GM12872 (cell line): ENCODE results near the gene GRM8.

Experiments
- TF ChIP-seq, protein P1 (sequence below): IDR thresholded peaks from 3 replicates; pipeline ENCODE4 v1.5.1; 2011; ENCODE audit warnings: low read depth, mild to moderate bottlenecking, low read length, moderate library complexity; ENCODE audit not compliant: insufficient read depth

Gene GRM8

DNA sequence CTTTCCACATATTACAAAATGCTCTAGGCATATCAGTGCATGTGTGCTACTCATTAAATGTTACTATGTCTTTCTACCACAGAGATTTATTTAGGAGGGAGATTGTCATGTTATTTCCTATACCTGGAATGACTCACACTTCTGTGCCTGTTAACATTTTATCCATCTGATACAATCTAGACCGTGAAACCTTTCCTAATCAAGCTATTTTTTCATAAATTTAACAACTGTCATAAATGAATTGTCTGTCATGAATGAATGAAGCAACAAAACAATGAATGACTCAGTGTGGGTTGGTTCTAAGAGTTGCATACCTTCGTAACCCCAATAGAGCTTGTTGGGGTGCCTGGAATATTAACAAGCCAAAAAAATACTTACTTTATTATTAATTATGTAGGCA, 554.3 kb downstream of the GRM8 start:
- TF ChIP-seq, protein P1, sequence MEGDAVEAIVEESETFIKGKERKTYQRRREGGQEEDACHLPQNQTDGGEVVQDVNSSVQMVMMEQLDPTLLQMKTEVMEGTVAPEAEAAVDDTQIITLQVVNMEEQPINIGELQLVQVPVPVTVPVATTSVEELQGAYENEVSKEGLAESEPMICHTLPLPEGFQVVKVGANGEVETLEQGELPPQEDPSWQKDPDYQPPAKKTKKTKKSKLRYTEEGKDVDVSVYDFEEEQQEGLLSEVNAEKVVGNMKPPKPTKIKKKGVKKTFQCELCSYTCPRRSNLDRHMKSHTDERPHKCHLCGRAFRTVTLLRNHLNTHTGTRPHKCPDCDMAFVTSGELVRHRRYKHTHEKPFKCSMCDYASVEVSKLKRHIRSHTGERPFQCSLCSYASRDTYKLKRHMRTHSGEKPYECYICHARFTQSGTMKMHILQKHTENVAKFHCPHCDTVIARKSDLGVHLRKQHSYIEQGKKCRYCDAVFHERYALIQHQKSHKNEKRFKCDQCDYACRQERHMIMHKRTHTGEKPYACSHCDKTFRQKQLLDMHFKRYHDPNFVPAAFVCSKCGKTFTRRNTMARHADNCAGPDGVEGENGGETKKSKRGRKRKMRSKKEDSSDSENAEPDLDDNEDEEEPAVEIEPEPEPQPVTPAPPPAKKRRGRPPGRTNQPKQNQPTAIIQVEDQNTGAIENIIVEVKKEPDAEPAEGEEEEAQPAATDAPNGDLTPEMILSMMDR: no peak

DNA sequence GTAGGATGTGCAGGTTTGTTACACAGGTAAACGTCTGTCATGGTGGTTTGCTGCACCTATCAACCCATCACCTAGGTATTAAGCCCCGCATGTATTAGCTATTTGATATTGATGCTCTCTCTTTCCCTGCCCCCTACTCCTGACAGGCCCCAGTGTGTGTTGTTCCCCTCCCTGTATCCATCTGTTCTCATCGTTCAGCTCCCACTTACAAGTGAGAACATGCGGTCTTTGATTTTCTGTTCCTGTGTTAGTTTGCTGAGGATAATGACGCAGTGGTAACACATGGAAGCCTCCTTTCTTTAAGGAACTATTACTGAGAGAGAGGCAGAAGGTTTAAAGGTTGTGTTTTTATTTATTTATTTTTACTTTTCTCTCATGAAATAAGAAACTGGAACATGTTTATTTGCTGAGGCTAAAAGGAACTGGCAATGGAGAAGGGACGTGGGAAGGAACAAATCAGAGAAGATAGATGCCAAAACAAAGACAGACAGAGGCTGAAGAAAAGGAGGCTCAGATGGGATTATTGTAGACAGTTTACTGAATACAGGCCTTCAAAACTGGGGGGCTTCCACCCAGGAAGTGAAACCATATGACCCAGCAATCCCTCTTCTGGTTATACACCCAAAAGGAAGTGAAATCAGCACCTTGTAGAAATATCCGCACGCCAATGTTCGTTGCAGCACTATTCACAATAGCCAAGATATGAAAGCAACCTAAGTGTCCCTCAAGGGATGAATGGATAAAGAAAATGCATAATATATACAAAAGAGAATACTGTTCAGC, 556.3 kb downstream of the GRM8 start:
- TF ChIP-seq, protein P1: no peak

DNA sequence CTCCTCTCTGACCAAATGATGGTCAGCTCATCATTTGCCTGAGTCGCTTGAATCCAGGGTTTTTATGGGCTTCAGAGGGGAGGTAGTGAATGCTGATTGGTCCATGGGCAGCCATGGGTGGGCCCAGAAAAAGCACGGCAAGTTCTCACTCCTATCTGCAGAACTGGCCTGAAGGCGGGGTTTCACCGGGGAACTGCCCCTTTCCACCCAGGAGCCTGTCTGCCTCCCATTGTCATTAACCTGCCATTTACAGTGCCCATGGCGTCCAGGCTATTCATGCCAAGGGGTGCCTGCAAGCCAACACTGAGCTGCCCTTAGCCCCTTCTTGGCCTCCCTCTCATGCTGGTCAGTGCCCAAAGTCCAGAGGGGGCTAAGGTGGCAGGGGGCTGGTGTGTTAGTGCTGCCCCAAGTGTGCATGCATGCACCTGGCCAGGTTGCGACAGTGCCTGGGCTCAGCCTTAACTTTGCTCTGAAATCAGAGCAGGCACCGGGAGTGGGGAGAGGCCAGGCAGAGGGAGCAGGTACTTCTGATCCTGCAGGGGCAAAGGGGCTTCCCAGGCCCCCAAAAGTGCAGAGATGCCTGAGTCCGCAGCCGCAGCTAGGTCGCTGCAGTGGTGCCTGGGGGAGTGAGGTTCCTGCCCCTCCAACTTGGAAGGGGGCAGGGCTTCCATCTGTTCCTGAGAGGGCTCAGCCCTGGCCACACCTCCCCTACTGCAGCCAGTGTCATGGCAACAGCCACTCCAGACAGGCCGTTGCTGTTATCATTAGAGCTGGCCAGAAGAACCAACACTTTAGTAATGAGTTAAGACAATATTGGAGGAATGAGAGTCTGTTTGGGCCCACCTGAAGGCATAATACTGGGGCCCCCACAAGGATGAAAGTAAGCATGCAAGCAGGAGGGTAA, 561.6 kb downstream of the GRM8 start:
- TF ChIP-seq, protein P1: no peak

DNA sequence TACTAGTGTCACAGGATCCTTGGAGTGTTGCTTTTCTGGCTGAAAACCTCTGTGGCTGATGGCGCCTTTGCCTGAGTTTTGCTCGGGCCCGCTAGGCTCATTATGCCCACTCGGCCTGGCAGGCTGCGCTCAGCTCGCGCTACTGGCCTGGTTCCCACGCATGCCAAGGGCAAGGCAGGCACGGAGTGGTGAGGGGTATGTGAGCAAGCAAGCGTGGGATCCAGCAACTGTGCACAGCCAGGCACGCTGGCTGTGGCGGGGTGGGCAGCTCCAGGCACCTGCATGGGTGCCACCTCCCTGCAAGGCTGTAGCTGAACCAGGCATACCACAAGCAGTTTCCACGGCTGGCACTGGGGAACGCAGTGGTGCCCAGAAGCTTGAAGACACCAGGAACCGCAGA, 562.6 kb downstream of the GRM8 start:
- TF ChIP-seq, protein P1: no peak

DNA sequence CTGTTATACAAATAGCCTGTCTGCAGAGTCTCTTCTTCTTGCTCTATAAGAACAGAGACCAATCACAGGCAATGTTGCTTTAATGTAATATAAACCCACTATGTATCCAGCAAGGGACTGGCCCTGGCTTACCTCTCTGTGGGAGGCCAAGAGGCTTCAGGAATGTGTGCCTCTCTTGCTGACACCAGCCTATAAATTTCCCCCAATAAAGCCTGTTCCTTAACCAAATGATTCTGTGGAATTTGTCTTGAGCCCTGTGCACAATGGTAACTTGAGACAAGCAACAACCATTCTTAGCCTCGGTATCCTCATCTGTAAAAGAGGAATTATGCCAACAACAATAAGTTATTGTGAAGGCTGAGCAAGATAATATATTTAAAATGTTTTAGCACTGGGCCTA, 563.7 kb downstream of the GRM8 start:
- TF ChIP-seq, protein P1: no peak

DNA sequence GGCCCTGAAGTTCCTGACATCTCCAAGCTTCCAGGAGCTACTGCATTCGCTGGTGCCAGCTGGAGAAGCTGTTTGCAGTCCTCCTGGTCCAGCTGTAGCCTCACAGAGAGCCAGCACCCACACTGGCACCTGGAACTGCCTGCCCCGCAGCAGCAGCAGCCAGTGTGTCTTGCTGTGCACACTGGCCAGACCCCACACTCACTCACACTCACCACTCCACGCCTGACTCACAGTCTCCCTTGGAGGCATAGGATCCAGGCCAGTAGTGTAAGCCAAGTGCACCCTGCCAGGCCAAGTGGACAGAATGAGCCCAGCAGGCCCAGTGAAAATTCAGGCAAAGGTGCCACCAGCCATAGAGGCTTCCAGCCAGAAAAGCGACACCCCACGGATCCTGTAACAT, 566.3 kb downstream of the GRM8 start:
- TF ChIP-seq, protein P1: no peak

DNA sequence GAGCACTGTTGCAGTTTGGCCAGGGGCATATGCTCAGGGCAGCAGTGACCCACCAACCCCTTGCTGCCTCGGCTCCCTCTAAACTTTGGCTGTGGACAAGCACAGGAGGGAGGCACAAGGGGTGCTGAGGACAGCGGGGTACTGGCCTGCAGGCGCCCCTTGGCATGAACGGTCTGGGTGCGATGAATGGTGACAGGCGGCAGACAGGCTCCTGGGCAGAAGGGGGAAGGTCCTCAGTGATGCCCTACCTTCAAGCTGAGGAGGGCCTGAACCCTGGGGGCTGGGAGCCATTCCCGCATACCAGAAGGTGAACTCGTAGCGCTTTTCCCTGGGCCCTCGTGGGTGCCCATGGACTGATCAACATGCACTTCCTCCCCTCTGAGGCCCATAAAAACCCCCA, 567.1 kb downstream of the GRM8 start:
- TF ChIP-seq, protein P1: no peak
